Endothelial cell of umbilical vein (primary cell): ENCODE measurements around the gene SLC9A3. TPM values are rescaled to one million over a fixed set of nuclear protein-coding genes. Genes with fewer than 3 reads are reported as not detected.

Experiments used
- BruUV-seq: library from RNA; stranded (reverse); fragments of 400-500 nt; replicated peaks from 2 replicates; lab custom pipeline; 2021; lab: Mats Ljungman, UMichigan
- CTCF ChIA-PET: fragments of 300-600, 350-600 bp; sonication (Branson Sonifier 250); formaldehyde crosslinking; loops from one replicate; lab custom pipeline; 2021; ENCODE audit warnings: antibody characterized with exemption, inconsistent platforms; lab: Charles Lee
- POLR2A ChIA-PET: fragments of 300-600, 350-600 bp; sonication (Branson Sonifier 250); formaldehyde crosslinking; loops from one replicate; lab custom pipeline; 2021; ENCODE audit warnings: antibody characterized with exemption, inconsistent platforms; lab: Charles Lee
- DNase-seq: peaks from one replicate; pipeline ENCODE4 v3.0.0-alpha.2; 2011; ENCODE audit warnings: low read depth, low spot score
- FAIRE-seq: peaks from 2 replicates; lab custom pipeline; 2011; peaks lifted over from hg19 to GRCh38; lab: Jason Lieb, UNC
- H2AFZ ChIP-seq: 2 replicates; pipeline ENCODE4 v1.6.0; 2012; ENCODE audit warnings: low read depth, low read length, control low read depth, inconsistent platforms
- H3K27ac ChIP-seq: 2 replicates; pipeline ENCODE4 v1.5.1; 2011; ENCODE audit warnings: low read depth, mild to moderate bottlenecking, control low read depth, low read length, moderate library complexity; ENCODE audit not compliant: insufficient read depth
- H3K27me3 ChIP-seq, 2 experiments: 2 replicates each; pipeline versions ENCODE4 v1.6.0 to v1.6.1; 2011; ENCODE audit warnings: low read length in 2 of 2, mixed read lengths in 1 of 2; ENCODE audit not compliant: control insufficient read depth in 2 of 2, insufficient read depth in 2 of 2
- H3K36me3 ChIP-seq, 2 experiments: 2 replicates in 1 of 2; 3 replicates in 1 of 2; pipeline ENCODE4 v1.5.1; 2011; ENCODE audit warnings: low read length in 2 of 2, mild to moderate bottlenecking in 1 of 2, moderate library complexity in 1 of 2; ENCODE audit not compliant: control insufficient read depth in 2 of 2, insufficient read depth in 2 of 2; ENCODE audit errors: extremely low read depth in 1 of 2
- H3K4me1 ChIP-seq: 3 replicates; pipeline ENCODE4 v1.5.1; 2011; ENCODE audit warnings: mild to moderate bottlenecking, low read length; ENCODE audit not compliant: control insufficient read depth, insufficient read depth; ENCODE audit errors: extremely low read depth
- H3K4me2 ChIP-seq: 2 replicates; pipeline ENCODE4 v1.6.1; 2011; ENCODE audit warnings: low read length, control low read depth, mixed read lengths; ENCODE audit not compliant: insufficient read depth
- H3K4me3 ChIP-seq, 3 experiments: fragments of 200-600 bp in 1 of 3; sonication (generic), shearing (Covaris generic) in 1 of 3; replicated peaks in 1 of 3; 2 replicates each; pipeline ENCODE4 v1.5.1; 2011 to 2016; ENCODE audit warnings: control low read depth in 3 of 3, low read length in 3 of 3, mild to moderate bottlenecking in 2 of 3, inconsistent platforms in 1 of 3, low read depth in 1 of 3, moderate library complexity in 1 of 3; ENCODE audit not compliant: insufficient read depth in 1 of 3
- H3K79me2 ChIP-seq: 2 replicates; pipeline ENCODE4 v1.6.0; 2012; ENCODE audit warnings: low read length, inconsistent platforms; ENCODE audit not compliant: control insufficient read depth, insufficient read depth
- H3K9ac ChIP-seq: replicated peaks from 2 replicates; pipeline ENCODE3; 2011; ENCODE audit warnings: low read length, control low read depth; ENCODE audit not compliant: insufficient read depth; ENCODE audit errors: extremely low read depth
- H3K9me1 ChIP-seq: replicated peaks from 3 replicates; pipeline ENCODE4 v1.6.0; 2011; ENCODE audit warnings: mild to moderate bottlenecking, low read length; ENCODE audit not compliant: control insufficient read depth, insufficient read depth; ENCODE audit errors: extremely low read depth
- H3K9me3 ChIP-seq: replicated peaks from 2 replicates; pipeline ENCODE4 v1.5.1; 2012; ENCODE audit warnings: low read length, inconsistent platforms; ENCODE audit not compliant: control insufficient read depth, insufficient read depth
- H4K20me1 ChIP-seq: replicated peaks from 2 replicates; pipeline ENCODE3; 2011; ENCODE audit warnings: mild to moderate bottlenecking, low read length; ENCODE audit not compliant: control insufficient read depth, insufficient read depth; ENCODE audit errors: extremely low read depth
- EZH2 ChIP-seq: IDR thresholded peaks from 2 replicates; pipeline ENCODE4 v1.6.1; 2012; ENCODE audit warnings: borderline replicate concordance, low read depth, mild to moderate bottlenecking, moderate library complexity, low read length, inconsistent platforms; ENCODE audit not compliant: severe bottlenecking
- FOS ChIP-seq: IDR thresholded peaks from 2 replicates; pipeline ENCODE4 v1.6.1; 2011; ENCODE audit warnings: mild to moderate bottlenecking, low read length, moderate library complexity, borderline replicate concordance; ENCODE audit not compliant: insufficient read depth
- GATA2 ChIP-seq: IDR thresholded peaks from 2 replicates; pipeline ENCODE4 v1.7.0; 2011; ENCODE audit warnings: low read depth, mild to moderate bottlenecking, moderate library complexity, mixed read lengths, low read length; ENCODE audit not compliant: insufficient read length, insufficient read depth
- JUN ChIP-seq: IDR thresholded peaks from 2 replicates; pipeline ENCODE4 v1.6.1; 2011; ENCODE audit warnings: borderline replicate concordance, low read depth; ENCODE audit not compliant: insufficient read length, insufficient read depth
- MYC ChIP-seq: IDR thresholded peaks from one replicate; pipeline ENCODE4 v1.6.1; 2011; ENCODE audit warnings: mild to moderate bottlenecking, low read depth, low read length
- POLR2A ChIP-seq: IDR thresholded peaks from 2 replicates; pipeline ENCODE4 v1.6.1; 2012; ENCODE audit warnings: low read depth, mild to moderate bottlenecking, control low read depth, low read length
- POLR2AphosphoS5 ChIP-seq: IDR thresholded peaks from 2 replicates; pipeline ENCODE4 v1.6.1; 2012; ENCODE audit warnings: low read depth, mild to moderate bottlenecking, control low read depth, low read length, moderate library complexity; ENCODE audit not compliant: insufficient read depth
- dilution Hi-C: fragments of 300-500 bp; cut with MboI; formaldehyde crosslinking; loops from one replicate; pipeline ENCODE4 v1.15.0; 2019; ENCODE audit warnings: low sequenced_read_pairs; ENCODE audit not compliant: extremely low pct_ligation_motif_present
- intact Hi-C: fragments of 100-400 bp; cut with micrococcal nuclease; formaldehyde crosslinking; loops from one replicate; pipeline ENCODE4 v1.10.0; 2022
- polyA plus RNA-seq, 4 experiments: library from polyadenylated mRNA; depleted of rRNA in 3 of 4; stranded (reverse) in 3 of 4; unstranded in 1 of 4; fragments of >200 nt; gene quantifications; 2 replicates each; pipeline versions ENCODE4 v1.2.1 to v1.2.3, GENCODE V29; 2011 to 2012; ENCODE audit warnings: missing spikeins in 1 of 4
- total RNA-seq: library from RNA; stranded (reverse); gene quantifications from 2 replicates; pipeline ENCODE4 v1.2.3, GENCODE V29; 2021
- TF ChIP-seq, protein P1 (sequence below), 2 donors: IDR thresholded peaks; 1 replicate in 1 of 2; 2 replicates in 1 of 2; pipeline ENCODE4 v1.5.1; 2011; ENCODE audit warnings: low read length in 2 of 2, mild to moderate bottlenecking in 2 of 2, moderate library complexity in 2 of 2, control low read depth in 1 of 2, inconsistent platforms in 1 of 2, low read depth in 1 of 2; ENCODE audit not compliant: insufficient read depth in 1 of 2; ENCODE audit errors: extremely low read depth in 1 of 2
- TF ChIP-seq, protein P2 (sequence below): IDR thresholded peaks from 2 replicates; pipeline ENCODE4 v1.6.1; 2011; ENCODE audit not compliant: insufficient read depth, insufficient read length

Gene SLC9A3
- total and polyA plus RNA-seq, 2 donors (not counting 3 experiments of a cell fraction or from before 2014, with no cell fraction given): 0.79 to 0.82 TPM

DNA sequence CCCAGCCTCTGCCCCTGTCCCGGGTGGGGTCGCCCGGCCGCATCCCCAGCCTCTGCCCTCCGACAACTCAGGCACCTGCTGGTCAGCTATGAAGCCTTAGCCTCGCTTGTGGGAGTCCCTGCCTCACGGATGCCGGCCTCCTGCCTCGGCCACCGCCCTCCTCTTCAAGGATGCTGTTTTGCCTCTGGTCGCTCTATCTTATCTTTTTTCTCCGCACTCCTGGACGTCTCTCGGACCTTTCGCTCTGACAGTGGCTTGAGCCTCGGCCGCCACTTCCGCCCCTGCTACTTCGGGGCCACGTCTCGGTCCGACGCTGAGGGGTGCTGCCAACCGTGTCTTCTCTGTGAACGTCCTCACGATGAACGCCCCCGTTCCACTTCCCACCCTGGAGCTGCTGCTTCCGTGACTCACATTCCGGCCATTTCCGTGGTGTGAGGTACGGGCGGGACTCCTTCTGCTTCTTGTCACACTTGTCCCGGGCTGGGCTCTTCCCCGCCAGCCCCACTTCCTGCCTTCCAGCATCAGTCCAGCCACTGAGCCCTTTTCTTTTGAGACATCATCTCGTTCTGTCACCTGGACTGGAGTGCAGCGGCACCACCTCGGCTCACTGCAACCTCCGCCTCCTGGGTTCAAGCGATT is 26.3 kb downstream of the SLC9A3 start:
- Histone ChIP-seq H3K27ac (no peak overlapping the region), H2AFZ (no peak overlapping the region), H3K9me3 (no peaks in the 10 kb centered on the region), H3K4me1 (no peaks in the 10 kb centered on the region), H3K4me2 (no peak overlapping the region), H4K20me1 (no peaks in the 10 kb centered on the region), H3K4me3 (no peak overlapping the region), H3K9ac (no peak overlapping the region), H3K79me2 (no peaks in the 10 kb centered on the region), H3K9me1 (no peaks in the 10 kb centered on the region), H3K27me3 (peaks cover 0 to 3% of the 10 kb centered on the region in 2 experiments), H3K36me3 (no peaks in the 10 kb centered on the region)
- ChIA-PET POLR2A (no interaction called here), CTCF (no interaction called here)
- DNase-seq (no peak), FAIRE-seq (no peak)
- dilution Hi-C loops: no loop called here
- intact Hi-C loops: no loop called here
- TF ChIP-seq POLR2AphosphoS5 (no peak), GATA2 (no peak), POLR2A (no peak), EZH2 (no peak), JUN (no peak), MYC (no peak), FOS (no peak)
- TF ChIP-seq, protein P1, sequence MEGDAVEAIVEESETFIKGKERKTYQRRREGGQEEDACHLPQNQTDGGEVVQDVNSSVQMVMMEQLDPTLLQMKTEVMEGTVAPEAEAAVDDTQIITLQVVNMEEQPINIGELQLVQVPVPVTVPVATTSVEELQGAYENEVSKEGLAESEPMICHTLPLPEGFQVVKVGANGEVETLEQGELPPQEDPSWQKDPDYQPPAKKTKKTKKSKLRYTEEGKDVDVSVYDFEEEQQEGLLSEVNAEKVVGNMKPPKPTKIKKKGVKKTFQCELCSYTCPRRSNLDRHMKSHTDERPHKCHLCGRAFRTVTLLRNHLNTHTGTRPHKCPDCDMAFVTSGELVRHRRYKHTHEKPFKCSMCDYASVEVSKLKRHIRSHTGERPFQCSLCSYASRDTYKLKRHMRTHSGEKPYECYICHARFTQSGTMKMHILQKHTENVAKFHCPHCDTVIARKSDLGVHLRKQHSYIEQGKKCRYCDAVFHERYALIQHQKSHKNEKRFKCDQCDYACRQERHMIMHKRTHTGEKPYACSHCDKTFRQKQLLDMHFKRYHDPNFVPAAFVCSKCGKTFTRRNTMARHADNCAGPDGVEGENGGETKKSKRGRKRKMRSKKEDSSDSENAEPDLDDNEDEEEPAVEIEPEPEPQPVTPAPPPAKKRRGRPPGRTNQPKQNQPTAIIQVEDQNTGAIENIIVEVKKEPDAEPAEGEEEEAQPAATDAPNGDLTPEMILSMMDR (IDR thresholded peaks at IDR 0.05; ENCODE audit: extremely low read depth in 1 of 2, insufficient read depth in 1 of 2, low read depth in 1 of 2, low read length in 2 of 2): no peak
- TF ChIP-seq, protein P2, sequence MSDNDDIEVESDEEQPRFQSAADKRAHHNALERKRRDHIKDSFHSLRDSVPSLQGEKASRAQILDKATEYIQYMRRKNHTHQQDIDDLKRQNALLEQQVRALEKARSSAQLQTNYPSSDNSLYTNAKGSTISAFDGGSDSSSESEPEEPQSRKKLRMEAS: no peak
- BruUV-seq: no TSS peak
